Caco-2 (cell line): ENCODE data around the gene OR8K1. TPM values are rescaled to one million over a fixed set of nuclear protein-coding genes. Genes with fewer than 3 reads are reported as not detected.

Experiments used
- BruUV-seq: library from RNA; stranded (reverse); fragments of 400-500 nt; replicated peaks from 2 replicates; lab custom pipeline; 2021; lab: Mats Ljungman, UMichigan
- CTCF ChIA-PET: fragments of 300-600 bp; sonication (Branson Sonifier 250); formaldehyde crosslinking; loops from one replicate; lab custom pipeline; 2022; ENCODE audit warnings: antibody characterized with exemption; lab: Charles Lee
- POLR2A ChIA-PET: fragments of 300-600 bp; sonication (Branson Sonifier 250); formaldehyde crosslinking; loops from one replicate; lab custom pipeline; 2022; ENCODE audit warnings: antibody characterized with exemption; lab: Charles Lee
- DNase-seq, 2 experiments: peaks; one replicate each; pipeline versions ENCODE4 v3.0.0 to v3.0.0-alpha.2; 2020 to 2022
- H3K27me3 ChIP-seq: replicated peaks from 2 replicates; pipeline ENCODE4 v1.6.0; 2011; ENCODE audit warnings: low read length; ENCODE audit not compliant: control insufficient read depth, insufficient read depth
- H3K36me3 ChIP-seq: 2 replicates; pipeline ENCODE4 v1.5.1; 2011; ENCODE audit warnings: low read length; ENCODE audit not compliant: control insufficient read depth, insufficient read depth
- H3K4me1 ChIP-seq: fragments of 250-450 bp; sonication (Bioruptor Pico); 2 replicates; pipeline ENCODE4 v1.5.1; 2020; ENCODE audit warnings: mild to moderate bottlenecking
- H3K4me3 ChIP-seq: 2 replicates; pipeline ENCODE4 v1.5.1; 2011; ENCODE audit warnings: low read depth, mild to moderate bottlenecking, control low read depth, low read length
- H3K9me3 ChIP-seq: fragments of 250-450 bp; sonication (Bioruptor Pico); 2 replicates; pipeline ENCODE4 v1.5.1; 2020; ENCODE audit warnings: mild to moderate bottlenecking, moderate library complexity
- H3K27ac Mint-ChIP-seq: one replicate; pipeline ENCODE4 v1.8.0; 2022; ENCODE audit warnings: mixed read lengths; ENCODE audit not compliant: unreplicated experiment
- H3K27me3 Mint-ChIP-seq: one replicate; pipeline ENCODE4 v1.8.0; 2022; ENCODE audit warnings: mixed read lengths; ENCODE audit not compliant: insufficient read depth, unreplicated experiment
- H3K36me3 Mint-ChIP-seq: one replicate; pipeline ENCODE4 v1.8.0; 2022; ENCODE audit warnings: mild to moderate bottlenecking, mixed read lengths; ENCODE audit not compliant: insufficient read depth, unreplicated experiment
- H3K4me1 Mint-ChIP-seq: one replicate; pipeline ENCODE4 v1.8.0; 2022; ENCODE audit warnings: low read depth, mixed read lengths; ENCODE audit not compliant: unreplicated experiment
- H3K4me3 Mint-ChIP-seq: one replicate; pipeline ENCODE4 v1.8.0; 2022; ENCODE audit warnings: mild to moderate bottlenecking, moderate library complexity, mixed read lengths; ENCODE audit not compliant: unreplicated experiment
- H3K9me3 Mint-ChIP-seq: one replicate; pipeline ENCODE4 v1.8.0; 2022; ENCODE audit warnings: mixed read lengths; ENCODE audit not compliant: unreplicated experiment
- CTCF ChIP-seq, 2 experiments: fragments of 200-600 bp in 1 of 2; IDR thresholded peaks; 1 replicate in 1 of 2; 2 replicates in 1 of 2; pipeline versions ENCODE4 v1.5.1 to v1.8.0; 2011 to 2022; ENCODE audit warnings: antibody characterized with exemption in 1 of 2, control low read depth in 1 of 2, inconsistent platforms in 1 of 2, low read depth in 1 of 2, low read length in 1 of 2, mild to moderate bottlenecking in 1 of 2, moderate library complexity in 1 of 2; ENCODE audit not compliant: insufficient read depth in 1 of 2, severe bottlenecking in 1 of 2, unreplicated experiment in 1 of 2
- intact Hi-C: fragments of 100-400 bp; cut with micrococcal nuclease; formaldehyde crosslinking; loops from one replicate; pipeline ENCODE4 v1.10.0; 2022; ENCODE audit not compliant: unreplicated experiment
- total RNA-seq: library from RNA; stranded (reverse); gene quantifications from 2 replicates; pipeline ENCODE4 v1.2.3, GENCODE V29; 2022

Gene OR8K1
- total RNA-seq, 1 experiment from 2014 or later, result not detected

DNA sequence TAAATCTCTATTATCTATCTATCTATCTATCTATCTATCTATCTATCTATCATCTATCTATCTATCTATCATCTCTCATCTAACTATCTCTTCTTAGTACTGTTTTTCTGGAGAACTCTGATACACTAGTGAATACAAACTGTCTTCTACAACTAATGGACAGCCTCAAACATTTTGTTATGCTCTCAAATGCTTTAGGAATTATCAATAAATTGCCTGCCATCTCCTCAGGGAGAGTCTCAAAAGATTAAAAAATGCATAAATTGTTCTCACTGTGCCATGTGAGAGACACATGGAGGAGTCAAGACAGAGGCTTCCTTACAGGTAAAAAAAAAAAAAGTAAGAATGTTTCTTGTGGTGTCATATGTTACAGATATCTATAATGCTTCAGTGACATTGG, 31.0 kb upstream of the OR8K1 start, which contains the start of gene OR8K3:
Gene OR8K3 (plus strand): TSS at position 301 of the 400 bp plus-strand sequence. CDS start 3,163 bp downstream, outside the sequence.
- TF ChIP-seq CTCF (IDR thresholded peaks at IDR 0.05; ENCODE audit: insufficient read depth in 1 of 2, low read depth in 1 of 2, low read length in 1 of 2, severe bottlenecking in 1 of 2, unreplicated experiment in 1 of 2), result no peak
- Mint-ChIP-seq H3K27me3 (no peaks in the 10 kb centered on the region), H3K36me3 (no peaks in the 10 kb centered on the region), H3K4me1 (no peaks in the 10 kb centered on the region), H3K4me3 (no peak within 1 kb of the TSS), H3K27ac (no peak within 1 kb of the TSS), H3K9me3 (no peaks in the 10 kb centered on the region)
- Histone ChIP-seq H3K36me3 (no peaks in the 10 kb centered on the region), H3K27me3 (no peaks in the 10 kb centered on the region), H3K4me3 (no peak within 1 kb of the TSS), H3K9me3 (no peaks in the 10 kb centered on the region), H3K4me1 (no peaks in the 10 kb centered on the region)
- POLR2A ChIA-PET, result no interaction called here
- CTCF ChIA-PET, result no interaction called here
- intact Hi-C loops, result no loop called here
- BruUV-seq, result no TSS peak
- no peak for DNase-seq

GRCh38 chr11:56331861-56332491, 13.9 kb upstream of the OR8K1 start:
- peaks cover 6% of the 10 kb centered on the region for H3K4me1 Mint-ChIP-seq
- no peak overlapping the region for H3K27ac Mint-ChIP-seq
- no peaks in the 10 kb centered on the region for H3K9me3 ChIP-seq
- H3K4me3 ChIP-seq, result no peak overlapping the region
- ChIA-PET CTCF (no interaction called here), POLR2A (no interaction called here)
- TF ChIP-seq CTCF (IDR thresholded peaks at IDR 0.05; ENCODE audit: insufficient read depth in 1 of 2, low read depth in 1 of 2, low read length in 1 of 2, severe bottlenecking in 1 of 2, unreplicated experiment in 1 of 2), result no peak
- H3K4me3 Mint-ChIP-seq, result no peak overlapping the region
- no peaks in the 10 kb centered on the region for H3K27me3 ChIP-seq
- no peaks in the 10 kb centered on the region for H3K36me3 ChIP-seq
- intact Hi-C loops, result no loop called here
- H3K36me3 Mint-ChIP-seq, result no peaks in the 10 kb centered on the region
- no TSS peak for BruUV-seq
- no peaks in the 10 kb centered on the region for H3K9me3 Mint-ChIP-seq
- DNase-seq, result no peak
- H3K27me3 Mint-ChIP-seq, result no peaks in the 10 kb centered on the region
- H3K4me1 ChIP-seq, result no peaks in the 10 kb centered on the region

DNA sequence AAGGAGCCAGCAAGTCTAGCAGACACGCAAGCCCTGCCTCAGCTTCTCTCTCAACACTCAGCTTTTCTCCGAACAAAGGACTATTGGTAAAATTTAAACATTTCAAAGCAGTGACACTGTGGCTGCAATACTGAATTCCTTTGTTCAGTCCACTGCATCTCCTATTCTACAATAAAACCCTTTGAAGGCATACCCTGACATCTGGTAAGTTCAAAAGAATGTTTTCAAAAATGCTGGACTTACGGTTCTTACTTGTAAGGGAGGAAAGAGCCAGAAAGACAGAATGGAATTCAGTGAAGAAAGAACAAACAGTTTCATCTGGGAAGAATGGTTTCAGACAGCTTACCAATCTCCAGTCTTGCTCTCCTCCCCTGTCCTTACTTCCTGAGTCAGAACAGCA, 12.7 kb upstream of the OR8K1 start:
- Histone ChIP-seq H3K9me3 (no peaks in the 10 kb centered on the region), H3K4me3 (no peak overlapping the region), H3K4me1 (no peaks in the 10 kb centered on the region), H3K27me3 (no peaks in the 10 kb centered on the region), H3K36me3 (no peaks in the 10 kb centered on the region)
- ChIA-PET CTCF (no interaction called here), POLR2A (no interaction called here)
- no peaks in the 10 kb centered on the region for H3K9me3 Mint-ChIP-seq
- H3K4me3 Mint-ChIP-seq, result no peak overlapping the region
- no peaks in the 10 kb centered on the region for H3K27me3 Mint-ChIP-seq
- H3K36me3 Mint-ChIP-seq, result no peaks in the 10 kb centered on the region
- H3K27ac Mint-ChIP-seq, result no peak overlapping the region
- no peak for TF ChIP-seq CTCF (IDR thresholded peaks at IDR 0.05; ENCODE audit: insufficient read depth in 1 of 2, low read depth in 1 of 2, low read length in 1 of 2, severe bottlenecking in 1 of 2, unreplicated experiment in 1 of 2)
- no peaks in the 10 kb centered on the region for H3K4me1 Mint-ChIP-seq
- no peak for DNase-seq
- intact Hi-C loops, result no loop called here
- BruUV-seq, result no TSS peak
